ENCODE measurements around the gene PRDX3.

The PRDX3 gene

GRCh38 chr10:119118231-119118630, 60.4 kb downstream of the PRDX3 start:
- DNase-seq = no peak
